Iris pigment epithelial cell (primary cell): ENCODE measurements around the gene ADGRG7.
A peak's percentile ranks its signal among the peaks of the same experiment; 100 is the strongest.
"Not testable (repeated sequence)": the region's sequence is repeated elsewhere in the genome, so short reads cannot be mapped to it uniquely, and the experiment has no call there.

Experiments used
- DNase-seq: peaks from one replicate; pipeline ENCODE4 v3.0.0-alpha.2; 2011; ENCODE audit warnings: low read depth

Gene ADGRG7

GRCh38 chr3:100645913-100646312 lies 36.5 kb downstream of the ADGRG7 start:
- no peak for DNase-seq

- no peak for DNase-seq
Observed at GRCh38 chr3:100647171-100647570, 37.8 kb downstream of the ADGRG7 start.

GRCh38 chr3:100647657-100648056 lies 38.3 kb downstream of the ADGRG7 start:
- DNase-seq: no peak

- peak; percentile 81 for DNase-seq
Observed at GRCh38 chr3:100650651-100651619, 41.5 kb downstream of the ADGRG7 start.

- no peak for DNase-seq
Observed at GRCh38 chr3:100653604-100654294, 44.3 kb downstream of the ADGRG7 start.

- DNase-seq: no peak
Observed at GRCh38 chr3:100656945-100657344, 47.5 kb downstream of the ADGRG7 start.

GRCh38 chr3:100661294-100661693 lies 51.9 kb downstream of the ADGRG7 start:
- DNase-seq: not testable (repeated sequence)

- DNase-seq: peak; percentile 63
Observed at GRCh38 chr3:100662113-100662823, 52.9 kb downstream of the ADGRG7 start.

- no peak for DNase-seq
Observed at GRCh38 chr3:100665230-100665629, 55.8 kb downstream of the ADGRG7 start.

GRCh38 chr3:100666699-100667098 lies 57.3 kb downstream of the ADGRG7 start:
- DNase-seq: peak; percentile 51

GRCh38 chr3:100667316-100667715 lies 57.9 kb downstream of the ADGRG7 start:
- not testable (repeated sequence) for DNase-seq

- not testable (repeated sequence) for DNase-seq
Observed at GRCh38 chr3:100670995-100671394, 61.6 kb downstream of the ADGRG7 start.

GRCh38 chr3:100681496-100681895 lies 72.1 kb downstream of the ADGRG7 start:
- no peak for DNase-seq

GRCh38 chr3:100682056-100682853 lies 72.9 kb downstream of the ADGRG7 start:
- no peak for DNase-seq

- DNase-seq: no peak
Observed at GRCh38 chr3:100682854-100683760, 73.7 kb downstream of the ADGRG7 start.

- no peak for DNase-seq
Observed at GRCh38 chr3:100693225-100693624, 83.8 kb downstream of the ADGRG7 start.

GRCh38 chr3:100695696-100696095 lies 86.3 kb downstream of the ADGRG7 start:
- no peak for DNase-seq

GRCh38 chr3:100696161-100696560 lies 86.8 kb downstream of the ADGRG7 start:
- no peak for DNase-seq

- DNase-seq: no peak
Observed at GRCh38 chr3:100697172-100697571, 87.8 kb downstream of the ADGRG7 start.

GRCh38 chr3:100697723-100698285 lies 88.4 kb downstream of the ADGRG7 start:
- no peak for DNase-seq
